Nephron (organoid): ENCODE results near the gene SERPINA3.

Experiments
- H3K27ac Mint-ChIP-seq, 3 experiments: 2 replicates each; pipeline ENCODE4 v1.8.0; 2020; ENCODE audit warnings: mixed read lengths in 3 of 3, mild to moderate bottlenecking in 2 of 3, moderate library complexity in 1 of 3
- H3K27me3 Mint-ChIP-seq: 2 replicates; pipeline ENCODE4 v1.8.0; 2021; ENCODE audit warnings: low read depth, mild to moderate bottlenecking, moderate library complexity, mixed read lengths
- H3K36me3 Mint-ChIP-seq: 2 replicates; pipeline ENCODE4 v1.8.0; 2020; ENCODE audit warnings: low read depth, mixed read lengths
- H3K4me1 Mint-ChIP-seq: 2 replicates; pipeline ENCODE4 v1.8.0; 2020; ENCODE audit warnings: mixed read lengths
- H3K4me3 Mint-ChIP-seq, 3 experiments: 2 replicates each; pipeline ENCODE4 v1.8.0; 2020; ENCODE audit warnings: mild to moderate bottlenecking in 3 of 3, mixed read lengths in 3 of 3, moderate library complexity in 2 of 3
- H3K9me3 Mint-ChIP-seq: 2 replicates; pipeline ENCODE4 v1.8.0; 2020; ENCODE audit warnings: mixed read lengths
- CTCF ChIP-seq, 3 experiments: fragments of 200-600 bp; sonication (generic); IDR thresholded peaks; one replicate each; pipeline ENCODE4 v1.5.0; 2021; ENCODE audit warnings: antibody characterized with exemption in 3 of 3; ENCODE audit not compliant: unreplicated experiment in 3 of 3

SERPINA3 gene

GRCh38 chr14:94582199-94582750 lies 29.9 kb upstream of the SERPINA3 start:
- H3K4me3 Mint-ChIP-seq: no peak overlapping the region
- H3K4me1 Mint-ChIP-seq: no peaks in the 10 kb centered on the region
- TF ChIP-seq CTCF (IDR thresholded peaks at IDR 0.05; ENCODE audit: unreplicated experiment in 3 of 3): no peak
- H3K27me3 Mint-ChIP-seq: peaks cover 21% of the 10 kb centered on the region
- no peaks in the 10 kb centered on the region for H3K36me3 Mint-ChIP-seq
- H3K9me3 Mint-ChIP-seq: no peaks in the 10 kb centered on the region
- no peak overlapping the region for H3K27ac Mint-ChIP-seq

GRCh38 chr14:94582851-94583250 lies 29.3 kb upstream of the SERPINA3 start:
- Mint-ChIP-seq H3K9me3 (no peaks in the 10 kb centered on the region), H3K4me1 (no peaks in the 10 kb centered on the region), H3K27me3 (peaks cover 21% of the 10 kb centered on the region), H3K27ac (peak overlapping the region in 1 of 3 experiments; percentile 4), H3K4me3 (no peak overlapping the region), H3K36me3 (no peaks in the 10 kb centered on the region)
- TF ChIP-seq CTCF (IDR thresholded peaks at IDR 0.05; ENCODE audit: unreplicated experiment in 3 of 3): no peak

- no peaks in the 10 kb centered on the region for H3K4me1 Mint-ChIP-seq
- H3K4me3 Mint-ChIP-seq: no peak overlapping the region
- no peaks in the 10 kb centered on the region for H3K9me3 Mint-ChIP-seq
- H3K27me3 Mint-ChIP-seq: peaks cover 21% of the 10 kb centered on the region
- H3K27ac Mint-ChIP-seq: no peak overlapping the region
- no peak for TF ChIP-seq CTCF (IDR thresholded peaks at IDR 0.05; ENCODE audit: unreplicated experiment in 3 of 3)
- no peaks in the 10 kb centered on the region for H3K36me3 Mint-ChIP-seq
Observed at GRCh38 chr14:94583557-94583956, 28.6 kb upstream of the SERPINA3 start.

GRCh38 chr14:94584591-94585280 lies 27.5 kb upstream of the SERPINA3 start:
- TF ChIP-seq CTCF (IDR thresholded peaks at IDR 0.05; ENCODE audit: unreplicated experiment in 3 of 3): no peak
- Mint-ChIP-seq H3K4me1 (no peaks in the 10 kb centered on the region), H3K9me3 (no peaks in the 10 kb centered on the region), H3K27ac (no peak overlapping the region), H3K27me3 (peaks cover 17% of the 10 kb centered on the region), H3K4me3 (no peak overlapping the region), H3K36me3 (no peaks in the 10 kb centered on the region)

GRCh38 chr14:94586635-94587034 lies 25.6 kb upstream of the SERPINA3 start:
- peaks cover 23% of the 10 kb centered on the region for H3K27me3 Mint-ChIP-seq
- no peak for TF ChIP-seq CTCF (IDR thresholded peaks at IDR 0.05; ENCODE audit: unreplicated experiment in 3 of 3)
- no peak overlapping the region for H3K4me3 Mint-ChIP-seq
- no peaks in the 10 kb centered on the region for H3K4me1 Mint-ChIP-seq
- H3K36me3 Mint-ChIP-seq: no peaks in the 10 kb centered on the region
- no peak overlapping the region for H3K27ac Mint-ChIP-seq
- no peaks in the 10 kb centered on the region for H3K9me3 Mint-ChIP-seq

- H3K4me1 Mint-ChIP-seq: no peaks in the 10 kb centered on the region
- no peaks in the 10 kb centered on the region for H3K9me3 Mint-ChIP-seq
- peaks cover 22% of the 10 kb centered on the region for H3K27me3 Mint-ChIP-seq
- H3K36me3 Mint-ChIP-seq: no peaks in the 10 kb centered on the region
- no peak overlapping the region for H3K27ac Mint-ChIP-seq
- TF ChIP-seq CTCF (IDR thresholded peaks at IDR 0.05; ENCODE audit: unreplicated experiment in 3 of 3): no peak
- H3K4me3 Mint-ChIP-seq: no peak overlapping the region
Observed at GRCh38 chr14:94588311-94588710, 23.9 kb upstream of the SERPINA3 start.
